ENCODE measurements around the gene MOCOS. TPM values are rescaled to one million over a fixed set of nuclear protein-coding genes. Genes with fewer than 3 reads are reported as not detected.
"Not testable (repeated sequence)": the region's sequence is repeated elsewhere in the genome, so short reads cannot be mapped to it uniquely, and the experiment has no call there.

Gene MOCOS
- total RNA-seq, 2 donors from 2014 or later = 1.0 to 1.3 TPM

DNA sequence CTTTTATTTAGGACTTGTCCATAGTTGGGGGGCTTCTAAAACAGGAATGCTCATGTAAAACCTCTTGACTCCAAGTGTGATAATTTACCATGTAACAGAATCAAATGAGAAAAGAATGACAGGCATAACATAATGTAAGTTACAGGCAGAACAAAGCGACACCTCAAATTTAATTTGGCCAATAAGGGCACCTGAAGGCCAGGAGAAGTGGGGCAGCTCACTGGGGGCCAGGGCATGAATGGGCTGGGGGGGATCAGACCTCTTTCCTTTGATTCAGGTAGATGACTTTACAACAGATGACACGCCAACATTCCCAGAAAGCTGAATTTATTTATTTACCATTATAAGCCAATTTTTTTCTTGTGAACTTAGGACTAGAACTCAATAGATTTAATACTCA lies 14.5 kb downstream of the MOCOS start:
- Histone ChIP-seq H3K27me3 (no peaks in the 10 kb centered on the region), H3K27ac (no peak overlapping the region), H3K4me3 (no peak overlapping the region), H3K4me1 (no peaks in the 10 kb centered on the region), H3K9me3 (no peaks in the 10 kb centered on the region), H3K36me3 (replicated peaks in 1 of 2; ENCODE audit: insufficient read depth in 1 of 2, low read depth in 2 of 2) (no peaks in the 10 kb centered on the region)
- DNase-seq (no peak), ATAC-seq (no peak)
- intact Hi-C loops (cut with DNase I) = no loop called here
- WGBS, 2 donors = 95 to 100% methylated on average over 2 of the region's 2 CpGs
- no peak for TF ChIP-seq POLR2A (IDR thresholded peaks at IDR 0.05)
- TF ChIP-seq, protein P1, sequence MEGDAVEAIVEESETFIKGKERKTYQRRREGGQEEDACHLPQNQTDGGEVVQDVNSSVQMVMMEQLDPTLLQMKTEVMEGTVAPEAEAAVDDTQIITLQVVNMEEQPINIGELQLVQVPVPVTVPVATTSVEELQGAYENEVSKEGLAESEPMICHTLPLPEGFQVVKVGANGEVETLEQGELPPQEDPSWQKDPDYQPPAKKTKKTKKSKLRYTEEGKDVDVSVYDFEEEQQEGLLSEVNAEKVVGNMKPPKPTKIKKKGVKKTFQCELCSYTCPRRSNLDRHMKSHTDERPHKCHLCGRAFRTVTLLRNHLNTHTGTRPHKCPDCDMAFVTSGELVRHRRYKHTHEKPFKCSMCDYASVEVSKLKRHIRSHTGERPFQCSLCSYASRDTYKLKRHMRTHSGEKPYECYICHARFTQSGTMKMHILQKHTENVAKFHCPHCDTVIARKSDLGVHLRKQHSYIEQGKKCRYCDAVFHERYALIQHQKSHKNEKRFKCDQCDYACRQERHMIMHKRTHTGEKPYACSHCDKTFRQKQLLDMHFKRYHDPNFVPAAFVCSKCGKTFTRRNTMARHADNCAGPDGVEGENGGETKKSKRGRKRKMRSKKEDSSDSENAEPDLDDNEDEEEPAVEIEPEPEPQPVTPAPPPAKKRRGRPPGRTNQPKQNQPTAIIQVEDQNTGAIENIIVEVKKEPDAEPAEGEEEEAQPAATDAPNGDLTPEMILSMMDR (IDR thresholded peaks at IDR 0.05) = no peak

DNA sequence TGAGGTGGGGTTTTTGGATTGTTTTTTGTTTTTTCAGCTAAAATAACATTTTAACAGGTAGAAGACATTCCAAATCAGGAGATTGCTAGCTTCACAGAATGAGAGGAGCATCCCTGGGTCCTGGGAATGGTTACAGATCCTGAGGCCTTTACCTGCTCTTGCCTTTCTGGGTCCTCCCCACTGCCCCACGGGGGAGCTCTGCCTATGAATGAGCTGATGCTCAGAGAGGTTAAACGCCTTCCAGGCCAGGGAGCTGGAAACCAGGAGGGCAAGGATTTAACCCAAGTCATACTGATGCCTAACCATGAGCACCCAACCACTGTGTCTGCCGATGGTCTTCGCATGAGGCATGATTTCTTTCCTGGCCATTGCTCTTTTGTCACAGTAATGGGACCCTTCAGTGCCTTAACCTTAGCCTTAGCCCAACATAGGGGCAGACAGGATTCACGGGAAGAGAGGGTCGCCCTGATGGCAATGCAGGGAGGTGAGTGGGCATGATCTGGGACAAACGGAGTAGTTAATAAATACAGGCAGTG lies 16.1 kb downstream of the MOCOS start:
- H3K27ac ChIP-seq = no peak overlapping the region
- no peaks in the 10 kb centered on the region for H3K4me1 ChIP-seq
- peaks cover 0 to 4% (median 0%) of the 10 kb centered on the region in 3 donors for H3K9me3 ChIP-seq
- H3K27me3 ChIP-seq = no peaks in the 10 kb centered on the region
- 67 to 72% methylated on average over 7 of the region's 7 CpGs for WGBS, 2 donors
- H3K4me3 ChIP-seq = no peak overlapping the region
- no peaks in the 10 kb centered on the region for H3K36me3 ChIP-seq (replicated peaks in 1 of 2; ENCODE audit: insufficient read depth in 1 of 2, low read depth in 2 of 2)
- intact Hi-C loops (cut with DNase I) = no loop called here
- DNase-seq = no peak
- TF ChIP-seq POLR2A (IDR thresholded peaks at IDR 0.05) = no peak
- TF ChIP-seq, protein P1 (IDR thresholded peaks at IDR 0.05) = no peak
- no peak for ATAC-seq

DNA sequence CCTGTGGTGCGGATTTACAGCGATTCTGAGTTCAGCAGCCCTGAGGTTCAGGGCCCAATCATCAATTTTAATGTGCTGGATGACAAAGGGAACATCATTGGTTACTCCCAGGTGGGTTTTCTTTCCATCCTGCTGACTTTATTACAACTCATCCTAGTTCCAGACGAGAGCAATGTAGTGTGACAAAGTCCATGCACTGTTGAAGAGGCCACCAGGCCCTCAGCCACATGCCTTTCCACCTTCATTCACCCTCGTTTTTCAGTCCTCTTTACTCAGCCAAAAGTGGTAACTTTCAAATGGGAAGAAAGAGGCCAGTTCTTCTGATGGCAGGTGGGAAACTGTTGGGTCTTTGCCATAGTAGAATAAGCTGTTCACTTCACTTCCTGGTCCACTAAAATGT lies 17.9 kb downstream of the MOCOS start:
- WGBS, 2 donors = 83% methylated on average over 4 of the region's 4 CpGs
- no peaks in the 10 kb centered on the region for H3K27me3 ChIP-seq
- intact Hi-C loops (cut with DNase I) = no loop called here
- TF ChIP-seq POLR2A (IDR thresholded peaks at IDR 0.05) = no peak
- TF ChIP-seq, protein P1 (IDR thresholded peaks at IDR 0.05) = no peak
- DNase-seq = no peak
- no peak overlapping the region for H3K27ac ChIP-seq
- H3K9me3 ChIP-seq = peaks cover 0 to 4% (median 0%) of the 10 kb centered on the region in 3 donors
- no peak for ATAC-seq
- no peak overlapping the region for H3K4me3 ChIP-seq
- H3K4me1 ChIP-seq = no peaks in the 10 kb centered on the region
- H3K36me3 ChIP-seq (replicated peaks in 1 of 2; ENCODE audit: insufficient read depth in 1 of 2, low read depth in 2 of 2) = no peaks in the 10 kb centered on the region

DNA sequence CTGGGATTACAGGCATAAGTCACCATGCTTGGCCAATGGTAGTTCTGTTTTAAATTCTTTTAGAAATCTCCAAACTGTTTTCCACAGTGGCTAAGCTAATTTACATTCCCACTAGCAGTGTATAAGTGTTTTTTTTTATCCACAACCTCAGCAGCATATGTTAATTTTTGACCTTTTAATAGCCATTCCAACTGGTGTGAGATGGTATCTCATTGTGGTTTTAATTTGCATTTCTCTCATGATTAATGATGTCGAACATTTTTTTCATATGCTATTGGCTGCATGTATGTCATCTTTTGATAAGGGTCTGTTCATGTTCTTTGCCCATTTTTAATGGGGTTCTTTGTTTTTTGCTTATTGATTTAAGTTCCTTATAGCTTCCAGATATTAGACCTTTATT lies 20.0 kb downstream of the MOCOS start:
- ATAC-seq = no peak
- DNase-seq = no peak
- H3K36me3 ChIP-seq (replicated peaks in 1 of 2; ENCODE audit: insufficient read depth in 1 of 2, low read depth in 2 of 2) = no peaks in the 10 kb centered on the region
- intact Hi-C loops (cut with DNase I) = no loop called here
- H3K27me3 ChIP-seq = no peaks in the 10 kb centered on the region
- H3K4me3 ChIP-seq = no peak overlapping the region
- 79 to 86% methylated on average over 1 of the region's 1 CpG for WGBS, 2 donors
- H3K9me3 ChIP-seq = peaks cover 0 to 4% (median 0%) of the 10 kb centered on the region in 3 donors
- no peaks in the 10 kb centered on the region for H3K4me1 ChIP-seq
- no peak overlapping the region for H3K27ac ChIP-seq
- TF ChIP-seq POLR2A (IDR thresholded peaks at IDR 0.05) = no peak
- TF ChIP-seq, protein P1 (IDR thresholded peaks at IDR 0.05) = no peak

DNA sequence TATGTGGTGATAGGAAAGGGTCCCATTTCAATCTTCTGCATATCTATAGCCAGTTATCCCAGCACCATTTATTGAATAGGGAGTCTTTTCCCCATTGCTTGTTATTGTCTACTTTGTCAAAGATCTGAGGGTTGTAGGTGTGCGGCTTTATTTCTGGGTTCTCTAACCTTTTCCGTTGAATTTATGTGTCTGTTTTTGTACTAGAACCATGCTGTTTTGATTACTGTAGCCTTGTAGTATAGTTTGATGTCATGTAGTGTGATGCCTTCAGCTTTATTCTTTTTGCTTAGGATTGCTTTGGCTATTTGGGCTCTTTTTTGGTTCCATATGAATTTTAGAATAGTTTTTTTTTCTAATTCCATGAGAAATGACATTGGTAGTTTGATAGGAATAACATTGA lies 20.7 kb downstream of the MOCOS start:
- intact Hi-C loops (cut with DNase I); H3K36me3 ChIP-seq (replicated peaks in 1 of 2; ENCODE audit: insufficient read depth in 1 of 2, low read depth in 2 of 2); H3K4me1 ChIP-seq; H3K27ac ChIP-seq; ATAC-seq; H3K9me3 ChIP-seq; H3K27me3 ChIP-seq; DNase-seq; H3K4me3 ChIP-seq: not testable (repeated sequence)
- 90 to 96% methylated on average over 2 of the region's 2 CpGs for WGBS, 2 donors

All from body of pancreas (tissue), 4 donors.